GM21515 (cell line): Measurements from ENCODE around the gene BBLN.
"Not testable (repeated sequence)": the region's sequence is repeated elsewhere in the genome, so short reads cannot be mapped to it uniquely, and the experiment has no call there.

ENCODE experiments used
- ATAC-seq: cut with Tn5 transposase; IDR thresholded peaks from one replicate; pipeline ENCODE4 v1.9.1; 2021; ENCODE audit not compliant: unreplicated experiment

The BBLN gene

GRCh38 chr9:128159784-128160602 is at the start of gene BBLN:
Gene BBLN, plus strand, starts transcription at chr9:128160265. Its CDS starts 143 bp downstream, at chr9:128160408.
- peak; percentile 78 for ATAC-seq

- not testable (repeated sequence) for ATAC-seq
These were observed 48.3 kb upstream of the BBLN start for GRCh38 chr9:128111726-128112125.

GRCh38 chr9:128113526-128114325 is 46.3 kb upstream of the BBLN start:
- ATAC-seq: no peak

- ATAC-seq: no peak
These were observed 45.5 kb upstream of the BBLN start for GRCh38 chr9:128114326-128115186.

- no peak for ATAC-seq
These were observed 44.6 kb upstream of the BBLN start for GRCh38 chr9:128115187-128116103.

GRCh38 chr9:128116104-128117083 is 43.7 kb upstream of the BBLN start:
- ATAC-seq: no peak

GRCh38 chr9:128117613-128118471 is 42.2 kb upstream of the BBLN start:
- peak; percentile 44 for ATAC-seq

- no peak for ATAC-seq
These were observed 41.6 kb upstream of the BBLN start for GRCh38 chr9:128118472-128118857.

- ATAC-seq: no peak
These were observed 40.9 kb upstream of the BBLN start for GRCh38 chr9:128118971-128119665.

GRCh38 chr9:128120061-128120740 is 39.9 kb upstream of the BBLN start:
- ATAC-seq: no peak

GRCh38 chr9:128120741-128121465 is 39.2 kb upstream of the BBLN start:
- ATAC-seq: no peak

GRCh38 chr9:128121466-128121810 is 38.6 kb upstream of the BBLN start:
- no peak for ATAC-seq

- no peak for ATAC-seq
These were observed 37.9 kb upstream of the BBLN start for GRCh38 chr9:128121924-128122808.

- ATAC-seq: no peak
These were observed 37.3 kb upstream of the BBLN start for GRCh38 chr9:128122809-128123175.

GRCh38 chr9:128123451-128124080 is 36.5 kb upstream of the BBLN start:
- no peak for ATAC-seq
